Right lobe of liver (tissue), 6 donors: Measurements from ENCODE around the gene BDKRB2. TPM values are rescaled to one million over a fixed set of nuclear protein-coding genes. Genes with fewer than 3 reads are reported as not detected.

ENCODE experiments used
- ATAC-seq, 4 donors: fragments of 200-7000 bp; cut with Tn5 transposase; one replicate each; pipeline ENCODE4 v1.9.1; 2020; ENCODE audit warnings: mild to moderate bottlenecking in 4 of 4, moderate library complexity in 4 of 4
- DNase-seq, 3 donors: peaks; one replicate each; pipeline ENCODE4 v3.0.0-alpha.2; 2020
- H3K27ac ChIP-seq, 3 donors: fragments of 200-600 bp; one replicate each; pipeline ENCODE4 v1.8.0; 2022
- H3K27me3 ChIP-seq, 2 donors: fragments of 200-600 bp; one replicate each; pipeline ENCODE4 v1.8.0; 2022
- H3K36me3 ChIP-seq, 4 donors: fragments of 200-600 bp; sonication (generic) in 1 of 4; one replicate each; pipeline versions ENCODE4 v1.5.1 to v1.8.0; 2017 to 2022; ENCODE audit warnings: control low read depth in 1 of 4
- H3K4me1 ChIP-seq, 4 donors: fragments of 200-600 bp; sonication (generic) in 1 of 4; one replicate each; pipeline versions ENCODE4 v1.5.1 to v1.8.0; 2017 to 2022; ENCODE audit warnings: control low read depth in 1 of 4
- H3K4me3 ChIP-seq, 3 donors: fragments of 200-600 bp; one replicate each; pipeline ENCODE4 v1.8.0; 2022
- H3K9me3 ChIP-seq, 4 donors: fragments of 200-600 bp; sonication (generic) in 1 of 4; one replicate each; pipeline versions ENCODE4 v1.5.1 to v1.8.0; 2017 to 2022; ENCODE audit warnings: control low read depth in 1 of 4
- CTCF ChIP-seq, 4 donors: fragments of 200-600 bp in 3 of 4; fragments of 450-650 bp in 1 of 4; IDR thresholded peaks; one replicate each; pipeline versions ENCODE4 v1.5.1 to v1.8.0; 2016 to 2022; ENCODE audit warnings: antibody characterized with exemption in 4 of 4, mild to moderate bottlenecking in 2 of 4
- POLR2A ChIP-seq: fragments of 450-650 bp; IDR thresholded peaks from one replicate; pipeline ENCODE4 v1.6.1; 2017; ENCODE audit warnings: antibody characterized with exemption, mild to moderate bottlenecking
- WGBS: methylation state at CpG from one replicate; pipeline ENCODE4 v1.1.6; 2018; ENCODE audit warnings: low coverage, low lambda C conversion rate; ENCODE audit not compliant: insufficient coverage; ENCODE audit errors: missing lambda C conversion rate; 5-methylcytosine and 5-hydroxymethylcytosine counted together
- intact Hi-C, 2 donors: fragments of 100-400 bp; cut with DNase I; formaldehyde crosslinking; loops; one replicate each; pipeline versions ENCODE4 v1.11.2 to v1.14.1; 2022
- total RNA-seq, 6 experiments: library from RNA; depleted of rRNA in 2 of 6; stranded (reverse); fragments of >200 nt in 2 of 6; fragmentation: NEBNext Ultra II Directional in 3 of 6; extraction: Animal tissue kit (Norgen Biotek cat#: 25700) in 3 of 6; gene quantifications; one replicate each; pipeline versions ENCODE4 v1.1.0 to v1.2.4, GENCODE V29; 2016 to 2023
- donor health status: DM: no; HTN: yes; CAD: no.
- donor health status: DM: no; HTN: no; CAD: no.
- donor health status: DM: no; HTN: no; CAD: no.
- donor health status: DM: no; HTN: yes; CAD: no.
- donor health status: DM: no; HTN: yes; CAD: no.

Gene BDKRB2
- total RNA-seq, 6 experiments from 2014 or later, result 0.07 to 0.60 (median 0.22) TPM

DNA sequence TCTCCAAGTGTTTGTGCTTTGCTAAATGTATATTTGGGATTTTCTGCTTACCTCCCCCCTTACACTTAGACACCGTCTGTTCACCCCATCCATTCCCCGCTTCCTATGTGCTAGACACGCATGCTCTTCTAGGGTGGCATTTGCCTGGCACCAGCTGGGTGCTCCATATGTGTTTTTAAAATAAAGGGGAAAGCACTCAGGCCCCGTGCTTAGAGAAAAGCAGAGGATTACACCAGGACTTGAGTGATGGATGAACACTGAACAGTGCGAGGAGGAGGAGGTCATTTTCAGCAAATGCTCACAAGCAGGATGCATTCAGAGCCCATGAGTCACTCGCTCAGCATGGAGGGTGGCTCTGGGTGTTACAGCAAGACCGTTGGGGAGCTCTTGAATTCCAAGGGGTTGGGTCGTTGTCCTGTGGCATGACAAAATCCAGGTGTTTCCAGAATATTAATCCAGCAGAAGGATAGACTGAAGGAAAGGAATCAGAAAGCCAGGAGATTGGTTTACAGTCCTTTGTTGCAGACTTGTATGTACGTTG lies 48.4 kb downstream of the BDKRB2 start:
- H3K27me3 ChIP-seq, result no peaks in the 10 kb centered on the region
- intact Hi-C loops, result no loop called here
- no peak overlapping the region for H3K27ac ChIP-seq
- WGBS, result 64% methylated on average over 9 of the region's 9 CpGs
- no peaks in the 10 kb centered on the region for H3K9me3 ChIP-seq
- H3K4me1 ChIP-seq, result no peaks in the 10 kb centered on the region
- ATAC-seq (no peak), DNase-seq (no peak)
- H3K4me3 ChIP-seq, result no peak overlapping the region
- TF ChIP-seq POLR2A (no peak), CTCF (IDR thresholded peaks at IDR 0.05) (no peak)
- no peaks in the 10 kb centered on the region for H3K36me3 ChIP-seq

GRCh38 chr14:96254687-96255086 lies 50.0 kb downstream of the BDKRB2 start:
- H3K27me3 ChIP-seq, result no peaks in the 10 kb centered on the region
- no peak overlapping the region for H3K4me3 ChIP-seq
- TF ChIP-seq POLR2A (no peak), CTCF (IDR thresholded peaks at IDR 0.05) (no peak)
- H3K27ac ChIP-seq, result no peak overlapping the region
- WGBS, result 54% methylated on average over 9 of the region's 11 CpGs
- intact Hi-C loops, result no loop called here
- no peaks in the 10 kb centered on the region for H3K4me1 ChIP-seq
- H3K36me3 ChIP-seq, result no peaks in the 10 kb centered on the region
- no peaks in the 10 kb centered on the region for H3K9me3 ChIP-seq
- no peak for ATAC-seq
- DNase-seq, result no peak

DNA sequence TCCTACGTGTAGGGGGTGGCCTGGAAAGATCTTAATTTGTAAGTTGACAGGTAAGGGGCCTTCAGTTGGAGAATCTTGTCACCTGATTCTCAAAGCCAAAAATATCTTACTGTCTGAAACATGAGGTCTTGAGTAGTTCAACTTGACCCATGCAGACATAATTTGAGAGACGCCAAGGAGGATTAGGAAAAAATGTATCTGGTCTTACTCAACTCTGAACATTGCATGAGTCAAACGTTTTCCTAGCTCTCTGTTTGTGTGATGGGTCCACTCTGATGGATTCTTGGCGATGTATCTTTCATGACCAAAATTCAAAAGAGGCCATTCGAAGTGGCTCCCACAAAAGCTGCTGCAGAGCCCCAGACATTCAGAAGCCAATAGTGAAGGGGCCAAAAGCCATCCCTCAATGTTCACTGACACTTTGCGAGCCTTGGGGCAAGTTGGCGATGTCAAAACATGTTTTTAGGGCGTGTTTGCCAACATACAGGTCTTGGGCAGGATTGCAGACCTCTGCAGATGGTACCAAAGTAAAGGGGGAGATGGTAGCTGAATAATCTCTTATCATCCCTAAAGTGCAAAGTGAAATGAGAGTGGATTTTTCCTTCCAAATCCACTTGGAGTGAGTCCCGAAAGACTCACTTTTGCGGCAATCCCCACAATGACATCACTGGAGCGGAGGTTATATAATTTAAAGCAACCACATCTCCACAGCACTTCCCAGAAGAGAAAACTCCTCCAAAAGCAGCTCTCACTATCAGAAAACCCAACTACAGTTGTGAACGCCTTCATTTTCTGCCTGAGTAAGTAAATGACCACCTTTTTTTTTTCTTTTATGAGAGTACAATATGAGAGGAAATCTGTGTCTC lies 51.1 kb downstream of the BDKRB2 start, which contains the start of gene BDKRB1:
Gene BDKRB1 (plus strand): TSS at position 710 of the 866 bp plus-strand sequence. CDS start 7,473 bp downstream, outside the sequence.
- intact Hi-C loops, result no loop called here
- no peaks in the 10 kb centered on the region for H3K36me3 ChIP-seq
- H3K9me3 ChIP-seq, result no peaks in the 10 kb centered on the region
- ATAC-seq, result no peak
- no peaks in the 10 kb centered on the region for H3K4me1 ChIP-seq
- no peaks in the 10 kb centered on the region for H3K27me3 ChIP-seq
- no peak within 1 kb of the TSS for H3K4me3 ChIP-seq
- TF ChIP-seq POLR2A (no peak), CTCF (IDR thresholded peaks at IDR 0.05) (no peak)
- no peak for DNase-seq
- H3K27ac ChIP-seq, result no peak within 1 kb of the TSS
- 62% methylated on average over 9 of the region's 12 CpGs for WGBS

- Histone ChIP-seq H3K4me1 (no peaks in the 10 kb centered on the region), H3K27me3 (no peaks in the 10 kb centered on the region), H3K36me3 (no peaks in the 10 kb centered on the region), H3K9me3 (no peaks in the 10 kb centered on the region), H3K27ac (no peak overlapping the region), H3K4me3 (no peak overlapping the region)
- intact Hi-C loops, result no loop called here
- ATAC-seq, result no peak
- no peak for DNase-seq
- no peak for TF ChIP-seq POLR2A
- no peak for TF ChIP-seq CTCF (IDR thresholded peaks at IDR 0.05)
- 65% methylated on average over 4 of the region's 4 CpGs for WGBS
These were observed 51.8 kb downstream of the BDKRB2 start for GRCh38 chr14:96256407-96256806.
